GM19467 (cell line): ENCODE results near the gene MED23.
A peak's percentile ranks its signal among the peaks of the same experiment; 100 is the strongest.

Experiments
- ATAC-seq: cut with Tn5 transposase; IDR thresholded peaks from one replicate; pipeline ENCODE4 v1.9.1; 2021; ENCODE audit warnings: mild to moderate bottlenecking, moderate library complexity; ENCODE audit not compliant: unreplicated experiment

MED23 gene

DNA sequence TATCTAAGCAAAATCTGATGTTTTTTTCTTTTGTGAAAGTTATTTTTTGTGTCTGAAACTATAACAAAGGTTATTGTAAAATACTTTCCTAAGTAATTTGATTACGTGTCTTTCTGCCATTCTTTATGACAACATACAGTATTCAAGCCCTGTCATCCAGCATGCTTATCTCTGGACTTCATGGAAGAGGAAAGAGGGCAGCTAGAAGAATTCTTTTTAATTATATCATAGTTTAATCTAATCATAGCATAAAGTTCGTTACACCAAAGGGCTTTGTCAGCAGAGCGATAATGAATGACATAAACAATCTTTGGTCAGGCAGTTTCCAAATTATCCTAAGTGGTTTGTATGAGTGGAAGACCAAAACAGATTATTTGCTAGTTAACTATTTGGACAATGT lies 12.5 kb upstream of the MED23 start:
- ATAC-seq = no peak

DNA sequence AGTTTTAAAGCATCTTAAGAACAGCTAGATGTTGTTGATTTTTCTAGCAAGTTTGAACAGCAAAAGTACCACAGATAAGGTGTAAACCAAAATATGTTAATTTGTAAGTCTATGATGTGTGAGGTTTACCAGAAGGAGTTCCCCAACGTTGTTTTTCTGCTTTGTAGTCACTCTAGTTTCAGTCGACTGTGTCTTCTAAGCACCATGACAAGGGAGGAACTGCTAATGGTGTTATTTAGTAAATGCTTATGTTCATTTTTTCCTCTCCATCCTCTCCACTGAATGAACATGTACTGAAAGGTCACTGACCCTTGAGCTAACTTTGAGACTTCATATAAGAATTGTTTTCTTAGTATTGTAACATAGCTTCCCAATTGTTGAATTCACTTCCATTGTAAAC lies 12.1 kb upstream of the MED23 start:
- ATAC-seq = no peak

DNA sequence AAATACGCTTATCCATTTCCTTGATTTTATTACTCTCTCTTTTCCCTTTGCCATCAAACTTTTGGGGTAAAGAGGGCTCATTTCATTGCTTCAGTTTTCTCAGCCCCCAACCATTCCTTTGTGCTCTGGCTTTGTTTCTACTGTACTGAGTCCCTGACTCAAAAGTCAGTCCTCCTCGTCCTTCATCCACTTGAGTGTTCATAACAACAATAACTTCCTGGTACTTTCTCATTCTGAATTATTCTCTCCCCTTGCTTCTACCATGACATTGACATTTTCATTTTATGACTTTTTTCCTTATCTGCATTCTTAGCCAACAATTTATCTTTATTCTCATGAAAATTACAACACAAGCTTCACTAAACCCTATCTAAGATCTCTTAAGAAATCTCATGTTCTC lies 10.0 kb upstream of the MED23 start:
- no peak for ATAC-seq

DNA sequence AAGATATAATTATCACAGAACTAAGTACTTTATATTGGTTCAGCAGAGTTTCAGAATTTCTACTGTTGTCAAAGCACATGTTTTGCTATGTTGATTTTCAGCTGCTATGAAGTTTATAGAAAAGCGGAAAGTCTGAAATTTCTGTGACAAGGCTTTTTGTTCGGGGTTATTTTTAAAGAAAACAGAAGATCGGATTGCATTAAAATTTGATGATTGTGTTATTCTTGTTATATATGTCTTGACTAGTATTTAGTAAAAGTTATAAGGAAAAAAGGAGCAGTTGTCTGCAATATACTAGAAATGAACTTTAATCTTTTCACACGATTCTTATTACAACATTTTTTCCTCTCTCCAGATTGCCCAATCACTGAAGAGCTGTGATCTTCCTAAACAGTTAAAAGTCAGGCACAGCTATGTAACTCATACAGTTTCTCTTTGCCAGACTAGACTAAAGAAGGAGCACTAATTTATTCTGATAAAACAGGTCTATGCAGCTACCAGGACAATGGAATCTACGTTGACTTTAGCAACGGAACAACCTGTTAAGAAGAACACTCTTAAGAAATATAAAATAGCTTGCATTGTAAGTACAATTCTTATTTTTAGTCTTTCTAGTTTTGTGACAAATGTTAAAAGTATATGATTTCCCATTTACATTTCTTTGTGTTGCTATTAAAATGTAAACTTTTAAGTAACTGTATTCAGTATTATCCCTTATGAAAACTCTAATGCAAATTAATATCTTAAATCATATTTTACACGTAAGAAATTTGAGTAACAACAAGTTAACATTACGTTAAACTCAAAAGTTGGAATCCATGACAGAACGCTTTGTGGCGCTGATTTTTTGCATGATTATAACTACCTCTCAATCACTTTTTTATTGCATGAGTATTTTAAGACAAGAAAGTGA lies 9.1 kb upstream of the MED23 start, which contains the start of gene ENPP3:
TSS of gene ENPP3 (plus strand) at position 423 of the 913 bp plus-strand sequence. CDS start at position 506, 83 bp downstream.
- ATAC-seq = no peak

DNA sequence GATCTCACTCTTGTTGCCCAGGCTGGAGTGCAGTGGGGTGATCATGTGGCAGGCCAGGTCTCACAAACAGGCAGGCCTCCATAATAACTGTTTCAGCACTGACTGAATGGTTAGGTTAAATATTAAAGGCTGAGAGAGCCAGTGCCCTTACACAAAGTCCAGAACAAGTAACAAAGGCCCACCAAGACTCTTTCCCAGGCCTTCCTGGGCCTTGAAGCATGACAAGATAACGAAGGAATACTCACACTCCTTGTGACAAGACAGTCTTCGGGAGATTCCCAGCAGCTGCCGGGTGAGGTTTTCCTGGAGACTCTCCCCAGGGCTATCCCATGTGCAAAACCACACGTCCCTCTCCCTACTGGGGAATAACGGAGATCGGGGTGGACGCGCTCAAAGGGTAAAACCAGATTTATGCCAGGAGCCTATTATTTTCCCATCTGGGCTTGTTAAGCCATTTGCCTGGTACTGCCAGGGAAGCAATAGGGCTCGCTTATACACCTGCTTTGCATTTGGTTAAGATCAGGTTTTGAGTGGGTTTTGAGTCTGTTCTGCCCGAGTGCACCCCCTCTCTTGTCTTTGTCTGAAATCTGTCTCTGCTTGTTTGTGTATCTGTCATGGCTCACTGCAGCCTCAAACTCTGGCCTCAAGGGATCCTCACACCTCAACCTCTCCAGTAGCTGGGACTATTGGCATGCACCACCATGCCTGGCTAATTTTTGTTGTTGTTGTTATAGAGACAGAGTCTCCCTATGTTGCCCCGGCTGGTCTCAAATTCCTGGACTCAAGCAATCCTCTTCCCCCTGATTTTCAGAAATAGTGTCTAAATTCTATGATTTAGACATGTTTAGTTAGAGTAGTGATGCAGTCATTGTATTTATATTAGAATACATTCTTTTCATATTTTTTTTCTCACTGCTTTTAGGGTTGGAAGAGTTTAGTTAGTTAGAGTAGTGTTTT lies 7.6 kb upstream of the MED23 start:
- peak; percentile 77 for ATAC-seq

DNA sequence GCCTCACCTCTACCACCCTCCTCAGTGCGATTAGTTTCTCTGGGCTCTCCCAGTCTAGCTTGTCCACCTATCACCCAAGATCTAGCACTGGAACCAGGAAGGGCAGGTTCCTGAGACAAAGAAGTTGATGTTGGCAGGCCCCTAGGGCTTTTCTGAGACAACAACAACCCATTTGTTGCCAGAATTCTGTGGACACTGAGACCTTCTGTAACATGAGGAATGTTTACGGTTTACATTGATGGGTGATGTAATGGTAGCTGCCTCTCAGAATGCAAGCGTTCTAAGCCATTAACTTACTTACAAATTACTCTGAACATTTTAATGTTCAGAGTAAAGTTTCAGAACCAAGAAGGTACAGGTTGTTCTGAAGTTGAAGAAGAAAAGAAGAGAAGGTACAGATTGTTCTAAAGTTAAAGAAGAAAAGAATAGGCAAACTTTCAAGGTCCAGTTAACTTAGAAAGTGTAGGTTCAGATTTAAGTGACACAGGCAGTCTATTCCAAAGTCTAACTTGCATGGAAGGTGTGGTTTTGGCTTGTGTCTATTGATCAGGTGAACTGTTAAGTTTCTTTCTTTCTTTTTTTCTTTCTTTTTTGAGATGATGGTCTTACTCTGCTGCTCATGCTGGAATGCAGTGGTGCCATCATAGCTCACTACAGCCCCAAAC lies 3.7 kb upstream of the MED23 start:
- ATAC-seq = no peak

DNA sequence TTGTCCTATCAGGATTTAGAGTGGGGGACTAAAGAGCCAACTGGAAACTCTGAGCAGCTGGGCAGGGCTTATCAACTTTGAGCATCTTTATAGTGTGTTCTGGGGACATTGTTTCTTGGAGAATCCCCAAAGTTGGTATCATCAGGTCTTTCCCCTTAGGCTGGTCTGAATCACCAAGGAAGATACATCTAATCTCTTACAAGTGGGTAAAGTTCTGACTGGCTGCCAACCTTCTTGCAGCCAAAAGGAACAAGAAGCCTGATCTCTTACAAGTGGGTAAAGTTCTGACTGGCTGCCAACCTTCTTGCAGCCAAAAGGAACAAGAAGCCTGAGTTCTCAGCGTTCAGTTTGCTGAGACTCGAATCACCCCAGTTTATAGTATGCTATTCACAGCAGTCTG lies 1.6 kb upstream of the MED23 start:
- ATAC-seq = no peak

DNA sequence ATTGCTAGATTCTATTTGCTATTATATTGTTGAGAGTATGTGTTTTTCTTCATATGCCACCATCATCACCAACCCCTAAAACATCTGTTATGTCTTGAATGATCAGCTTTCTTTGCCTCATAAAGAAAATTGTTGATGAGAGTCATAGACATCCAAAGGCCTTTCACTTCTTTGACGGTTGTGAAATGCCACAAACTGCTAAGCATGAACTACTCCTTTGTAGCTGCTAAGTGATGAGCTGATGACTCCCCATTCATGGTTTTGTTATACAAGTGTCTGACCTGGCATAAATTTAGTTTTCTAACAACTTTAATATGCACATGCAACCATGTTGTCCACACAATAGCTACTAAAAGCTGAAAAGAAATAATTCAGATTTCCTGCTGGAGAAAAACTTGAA lies 684 bp upstream of the MED23 start:
- ATAC-seq = no peak

DNA sequence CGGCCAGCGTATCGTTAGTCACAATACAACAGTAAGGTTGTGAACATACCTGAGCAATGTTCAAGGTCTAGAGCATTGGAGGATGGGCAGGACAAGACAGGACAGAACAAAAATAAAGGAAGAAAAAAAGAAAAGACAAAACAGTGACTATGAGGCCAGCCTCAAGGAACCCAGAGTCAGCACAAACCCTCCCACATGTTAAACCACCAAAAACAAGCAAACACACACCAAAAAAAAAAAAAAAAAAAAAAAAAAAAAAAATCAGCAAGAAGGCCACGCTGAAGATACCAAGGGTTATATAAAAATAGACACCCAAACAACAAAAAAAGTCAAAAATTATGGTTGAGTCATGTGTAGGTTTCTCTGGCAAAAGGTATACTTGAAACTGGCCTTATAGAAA lies 12.8 kb downstream of the MED23 start:
- ATAC-seq = no peak

DNA sequence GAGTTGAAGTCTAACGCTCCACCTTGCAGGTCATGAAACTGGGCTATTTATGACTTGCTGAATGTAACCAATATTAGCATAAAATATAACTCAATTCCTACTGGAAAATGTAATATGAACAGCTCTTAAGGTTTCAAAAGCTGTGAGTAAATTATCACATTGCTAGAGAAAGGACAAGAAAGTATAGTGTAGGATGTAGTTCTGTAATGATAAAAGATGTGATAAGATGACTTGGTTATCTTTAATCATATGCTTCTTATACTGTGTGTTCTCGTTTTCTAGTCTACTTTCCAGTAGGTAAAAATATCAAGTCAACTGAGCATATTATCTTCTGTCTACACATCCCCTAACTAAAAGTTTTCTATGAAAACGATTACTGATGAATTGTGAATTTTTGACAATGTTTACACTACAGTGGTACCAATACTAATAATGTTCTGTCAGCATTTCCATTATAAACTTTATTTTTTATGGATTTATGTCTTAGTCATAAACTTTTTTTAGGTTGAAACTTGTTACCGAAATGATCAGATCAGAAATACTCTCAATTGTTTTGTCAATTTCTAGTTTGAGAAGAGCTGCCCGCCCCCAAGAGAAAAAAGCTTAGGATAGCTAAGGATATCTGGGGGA lies 14.6 kb downstream of the MED23 start:
- no peak for ATAC-seq

DNA sequence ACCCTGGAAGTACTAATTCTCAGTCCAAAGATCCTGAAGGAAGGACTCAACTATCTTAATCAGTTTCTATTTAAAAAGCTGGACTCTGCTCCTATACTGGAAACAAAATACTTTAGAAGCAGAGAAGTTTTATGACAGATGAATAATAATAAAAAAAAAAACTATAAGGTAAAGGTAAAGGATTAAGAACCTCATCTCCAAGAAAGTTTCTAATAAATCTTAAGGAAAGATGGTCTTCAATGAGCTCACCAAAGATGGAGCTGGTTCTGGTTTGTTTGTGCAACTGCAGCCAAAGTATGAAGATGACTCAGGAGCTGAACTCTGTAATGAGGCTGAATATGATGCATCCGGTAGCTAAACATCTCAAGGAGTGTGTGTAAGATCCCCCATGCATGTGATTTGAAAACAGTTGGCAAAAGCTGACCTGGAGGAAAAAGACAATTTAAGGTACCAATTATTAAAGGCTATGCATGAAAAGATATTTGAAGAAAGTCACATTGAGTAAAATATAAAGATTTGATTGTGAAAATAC lies 25.2 kb downstream of the MED23 start:
- no peak for ATAC-seq

DNA sequence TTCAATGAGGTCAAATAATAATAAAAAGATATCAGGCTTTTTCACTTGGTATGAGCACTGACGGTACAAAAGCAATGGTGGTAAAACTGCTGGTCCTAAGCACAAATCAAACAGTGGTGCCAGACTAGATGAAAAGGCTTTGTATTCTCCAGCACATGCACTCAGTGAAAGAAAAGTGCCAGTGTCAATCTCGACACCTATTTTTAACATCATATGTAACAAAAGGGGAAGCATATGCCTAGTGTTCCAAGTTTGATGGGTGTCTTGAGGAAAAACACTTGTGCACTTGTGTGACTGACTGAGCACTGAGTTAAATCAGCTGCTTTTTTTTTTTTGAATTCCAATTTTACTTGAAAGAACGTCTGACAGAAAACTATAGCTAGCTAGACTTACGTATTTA lies 27.3 kb downstream of the MED23 start:
- ATAC-seq = no peak

DNA sequence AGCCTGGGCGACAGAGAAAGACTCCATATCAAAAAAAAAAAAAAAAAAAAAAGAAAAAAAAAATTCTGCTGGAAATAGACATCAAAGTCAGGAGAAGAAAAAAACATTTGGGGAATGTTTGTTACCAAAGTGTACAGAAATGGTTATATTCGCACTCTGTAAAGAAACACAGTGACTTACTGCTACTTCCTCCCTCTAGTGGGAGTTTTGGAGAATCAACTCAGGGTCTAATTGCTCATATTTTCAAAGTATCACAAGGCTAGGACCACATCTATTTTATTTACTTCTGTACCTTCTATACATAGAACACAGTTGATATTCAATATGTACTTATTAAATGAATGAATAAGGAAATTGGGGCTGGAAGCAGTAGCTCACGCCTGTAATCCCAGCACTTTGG lies 30.6 kb downstream of the MED23 start:
- no peak for ATAC-seq

DNA sequence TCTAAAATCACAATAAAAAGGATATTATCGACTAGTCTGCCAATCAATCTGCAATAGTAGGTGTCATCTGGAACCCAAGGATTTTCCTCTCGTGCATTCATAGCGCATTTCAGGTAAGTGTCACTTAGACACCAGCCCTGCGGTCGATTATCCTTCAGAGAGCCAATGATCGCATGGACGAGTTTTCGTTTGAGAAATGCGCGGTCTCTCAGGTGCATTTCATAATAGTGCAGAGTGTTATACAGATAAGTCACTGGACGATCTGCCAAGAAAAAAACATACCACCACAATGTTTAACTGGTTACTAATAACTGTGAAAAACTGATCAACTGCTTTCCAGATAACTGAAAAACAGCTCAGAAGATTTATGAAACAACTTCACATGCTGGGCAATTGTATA lies 34.0 kb downstream of the MED23 start:
- ATAC-seq = no peak

DNA sequence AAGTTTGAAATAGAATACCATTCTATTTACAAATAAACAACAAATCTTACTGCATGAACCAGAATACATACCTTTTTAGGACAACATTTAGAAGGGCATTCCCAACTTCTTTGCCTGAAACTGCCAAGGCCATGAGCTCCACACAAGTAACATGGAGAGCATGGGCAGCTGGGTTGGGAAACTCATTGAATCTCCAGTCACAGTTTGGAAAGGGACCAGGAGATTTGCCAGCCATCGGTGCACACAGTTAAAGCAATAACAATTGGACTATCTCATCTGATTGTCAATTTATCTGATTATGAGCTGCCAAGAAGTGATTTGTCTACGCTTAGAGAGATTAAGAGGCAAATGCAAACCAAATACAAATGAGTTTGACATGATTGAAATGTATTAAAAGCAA lies 35.1 kb downstream of the MED23 start:
- no peak for ATAC-seq

DNA sequence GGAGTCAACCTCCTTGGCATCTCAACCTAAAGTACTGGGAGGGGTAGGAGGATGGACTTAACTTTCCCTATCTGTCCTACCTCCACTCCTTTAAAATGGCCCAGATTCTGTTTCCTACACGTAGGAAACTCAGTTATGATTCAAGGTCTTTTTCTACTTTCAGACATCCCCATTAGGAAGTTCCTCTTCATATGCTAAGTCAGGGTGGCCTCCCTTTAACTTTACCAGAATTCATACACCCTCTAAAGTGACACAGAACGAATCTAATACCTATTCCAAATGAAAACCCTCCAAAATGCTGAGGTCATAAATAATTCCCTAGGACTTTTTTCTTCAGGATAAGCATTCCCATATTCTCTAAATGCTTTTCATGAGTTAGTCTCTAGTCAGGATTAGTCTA lies 39.4 kb downstream of the MED23 start:
- no peak for ATAC-seq

DNA sequence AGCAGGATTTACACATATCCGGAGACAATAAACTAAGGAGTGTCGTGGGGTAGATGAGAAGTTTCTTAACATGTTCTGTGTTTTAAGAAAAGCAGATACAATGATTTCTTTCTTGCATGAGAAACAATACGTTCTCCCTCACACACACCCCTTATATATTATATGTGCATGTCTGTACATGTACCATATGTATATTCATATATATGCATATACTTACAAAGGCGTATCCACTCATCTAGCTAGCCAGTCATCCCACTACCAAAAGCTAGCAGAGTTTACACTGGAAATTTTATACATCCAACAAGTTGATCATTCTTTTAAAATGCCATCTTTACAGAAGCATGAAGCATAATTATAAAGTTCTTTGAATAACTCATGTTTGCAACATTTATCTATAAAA lies 40.1 kb downstream of the MED23 start:
- no peak for ATAC-seq

DNA sequence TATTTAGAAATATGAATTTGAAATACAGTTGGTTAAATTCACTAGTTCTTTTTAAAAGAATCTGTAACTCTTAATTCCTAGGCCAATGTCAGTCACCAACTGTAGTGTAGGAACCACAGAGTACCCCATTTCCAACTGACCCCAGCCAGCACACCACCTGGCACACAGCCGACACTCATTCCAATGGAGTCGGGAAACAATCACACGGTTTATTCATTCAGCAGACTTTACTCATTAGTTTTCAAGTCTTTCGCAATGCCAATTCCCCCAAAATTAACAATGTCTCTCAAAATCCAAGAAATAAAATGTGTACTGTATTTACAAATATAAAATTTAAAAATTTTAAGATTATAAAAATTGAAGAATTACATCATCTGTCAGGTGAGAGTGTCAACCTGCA lies 41.5 kb downstream of the MED23 start:
- no peak for ATAC-seq

DNA sequence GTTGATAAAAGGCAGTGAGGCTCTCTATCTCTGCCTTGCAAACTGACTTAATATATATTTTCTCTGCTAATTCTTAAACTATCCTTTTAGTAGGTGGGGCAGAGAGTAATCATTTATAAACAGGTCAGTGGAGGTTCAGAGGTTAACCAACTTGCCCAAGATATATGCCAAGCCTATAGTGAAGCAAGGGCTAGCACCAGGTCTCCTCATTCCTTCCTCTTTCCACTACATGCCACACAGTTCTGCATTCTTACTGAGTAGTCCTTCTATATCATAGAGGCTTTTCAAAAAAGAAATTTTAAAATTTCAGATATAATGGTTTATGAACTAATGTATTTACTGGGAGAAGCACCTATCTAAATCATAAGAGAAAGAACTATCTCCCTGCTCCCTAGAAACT lies 46.5 kb downstream of the MED23 start:
- no peak for ATAC-seq

DNA sequence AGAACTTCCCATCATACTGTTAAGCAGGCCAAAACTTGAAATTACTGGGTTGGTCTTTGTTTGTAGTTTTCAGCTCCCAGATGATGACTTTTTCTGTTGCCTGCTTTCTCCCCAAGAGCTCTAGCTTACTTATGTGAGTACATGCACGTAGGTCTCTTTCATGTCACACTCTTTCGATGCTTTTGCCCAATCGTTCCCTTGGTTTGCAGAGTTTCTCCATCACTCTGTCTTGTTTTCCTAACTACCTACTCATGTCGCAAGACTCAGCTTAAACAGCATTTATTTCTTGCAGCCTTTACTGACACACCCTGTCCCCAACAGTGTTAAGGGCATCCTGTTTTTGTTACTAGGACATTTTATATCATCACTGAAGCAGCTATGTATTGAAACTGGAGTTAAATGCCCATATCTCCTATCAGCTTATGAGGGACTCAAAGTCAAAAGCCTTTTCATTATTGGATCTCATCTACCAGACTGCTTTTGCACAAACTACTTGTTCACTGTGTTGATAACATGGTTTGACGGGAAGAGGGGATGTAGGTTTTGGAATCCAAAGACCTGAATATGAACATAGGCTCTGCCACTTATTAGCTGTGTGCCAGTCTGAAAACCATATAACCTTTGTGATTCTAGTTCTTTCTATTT lies 52.1 kb downstream of the MED23 start:
- ATAC-seq = no peak
